Mesodermal cell (in vitro differentiated cells): Measurements from ENCODE around the gene SPR. TPM values are rescaled to one million over a fixed set of nuclear protein-coding genes. Genes with fewer than 3 reads are reported as not detected.

Experiments
- H3K27ac ChIP-seq: 2 replicates; pipeline ENCODE4 v1.7.0; 2013; ENCODE audit warnings: mild to moderate bottlenecking, low read depth, low read length, moderate library complexity; ENCODE audit not compliant: severe bottlenecking
- H3K36me3 ChIP-seq: 2 replicates; pipeline ENCODE4 v1.7.1; 2013; ENCODE audit warnings: mild to moderate bottlenecking, low read length, moderate library complexity; ENCODE audit not compliant: control insufficient read depth, insufficient read depth
- H3K4me1 ChIP-seq: one replicate; pipeline ENCODE4 v1.7.1; 2013; ENCODE audit warnings: mild to moderate bottlenecking, low read length; ENCODE audit not compliant: insufficient read depth, control insufficient read depth, poor library complexity, severe bottlenecking
- H3K4me3 ChIP-seq: 2 replicates; pipeline ENCODE4 v1.7.0; 2013; ENCODE audit warnings: low read length, control low read depth, mild to moderate bottlenecking; ENCODE audit not compliant: insufficient read depth, poor library complexity, severe bottlenecking; ENCODE audit errors: extremely low read depth
- H3K9me3 ChIP-seq: 2 replicates; pipeline ENCODE4 v1.7.1; 2013; ENCODE audit warnings: mild to moderate bottlenecking, low read length, moderate library complexity; ENCODE audit not compliant: control insufficient read depth
- WGBS, 2 experiments: methylation state at CpG; one replicate each; pipeline ENCODE4 v1.1.5; 2013; ENCODE audit warnings: missing lambda C conversion rate in 2 of 2; ENCODE audit not compliant: insufficient coverage in 2 of 2; 5-methylcytosine and 5-hydroxymethylcytosine counted together
- polyA plus RNA-seq, 2 experiments: library from polyadenylated mRNA; stranded (reverse); fragments of 50-300 nt; gene quantifications; one replicate each; pipeline ENCODE4 v1.2.3, GENCODE V29; 2013

The SPR gene
- polyA plus RNA-seq (2013, experiment 1 of 2) = 11.0 TPM
- 9.8 TPM for polyA plus RNA-seq (2013, experiment 2 of 2)

- peaks cover 11% of the 10 kb centered on the region for H3K4me1 ChIP-seq
- no peaks in the 10 kb centered on the region for H3K9me3 ChIP-seq
- H3K36me3 ChIP-seq = peaks cover 5% of the 10 kb centered on the region
- 1% methylated on average over 49 to 76 of the region's 76 CpGs for WGBS, 2 experiments
- H3K27ac ChIP-seq = peak within 1 kb of the TSS; percentile 36
- peak within 1 kb of the TSS; percentile 57 for H3K4me3 ChIP-seq
These were observed at the start of gene SPR for GRCh38 chr2:72887032-72887739. TSS of gene SPR (plus strand) at chr2:72887408. CDS start at chr2:72887433, 25 bp downstream.

- Histone ChIP-seq H3K4me1 (peaks cover 3% of the 10 kb centered on the region), H3K36me3 (no peaks in the 10 kb centered on the region), H3K9me3 (no peaks in the 10 kb centered on the region), H3K27ac (no peak overlapping the region), H3K4me3 (no peak overlapping the region)
- no CpG with 5 or more reads among the region's 2 CpGs for WGBS, 2 experiments
These were observed 47.1 kb upstream of the SPR start for GRCh38 chr2:72840066-72840465.

GRCh38 chr2:72841462-72842125, 45.6 kb upstream of the SPR start:
- H3K4me1 ChIP-seq = peaks cover 3% of the 10 kb centered on the region
- WGBS, 2 experiments = 82 to 95% methylated on average over 3 of the region's 3 CpGs
- no peak overlapping the region for H3K4me3 ChIP-seq
- H3K36me3 ChIP-seq = no peaks in the 10 kb centered on the region
- no peak overlapping the region for H3K27ac ChIP-seq
- no peaks in the 10 kb centered on the region for H3K9me3 ChIP-seq

GRCh38 chr2:72843301-72843700, 43.9 kb upstream of the SPR start:
- Histone ChIP-seq H3K4me3 (no peak overlapping the region), H3K4me1 (peaks cover 6% of the 10 kb centered on the region), H3K9me3 (no peaks in the 10 kb centered on the region), H3K36me3 (no peaks in the 10 kb centered on the region), H3K27ac (no peak overlapping the region)
- WGBS, 2 experiments = 13 to 43% methylated on average over 1 of the region's 2 CpGs

GRCh38 chr2:72846171-72847095, 40.8 kb upstream of the SPR start:
- peaks cover 13% of the 10 kb centered on the region for H3K4me1 ChIP-seq
- H3K27ac ChIP-seq = no peak overlapping the region
- no peaks in the 10 kb centered on the region for H3K9me3 ChIP-seq
- no peaks in the 10 kb centered on the region for H3K36me3 ChIP-seq
- no peak overlapping the region for H3K4me3 ChIP-seq
- WGBS, 2 experiments = 96 to 97% methylated on average over 3 to 4 of the region's 6 CpGs

GRCh38 chr2:72847534-72848315, 39.5 kb upstream of the SPR start:
- H3K36me3 ChIP-seq = no peaks in the 10 kb centered on the region
- H3K4me1 ChIP-seq = peaks cover 18% of the 10 kb centered on the region
- no peak overlapping the region for H3K4me3 ChIP-seq
- no peak overlapping the region for H3K27ac ChIP-seq
- no peaks in the 10 kb centered on the region for H3K9me3 ChIP-seq
- 85 to 93% methylated on average over 1 to 3 of the region's 3 CpGs for WGBS, 2 experiments

- WGBS, 2 experiments = 93 to 100% methylated on average over 3 of the region's 3 CpGs
- peaks cover 18% of the 10 kb centered on the region for H3K4me1 ChIP-seq
- no peak overlapping the region for H3K4me3 ChIP-seq
- no peak overlapping the region for H3K27ac ChIP-seq
- no peaks in the 10 kb centered on the region for H3K36me3 ChIP-seq
- no peaks in the 10 kb centered on the region for H3K9me3 ChIP-seq
These were observed 38.6 kb upstream of the SPR start for GRCh38 chr2:72848436-72849137.

- Histone ChIP-seq H3K4me3 (no peak overlapping the region), H3K9me3 (no peaks in the 10 kb centered on the region), H3K27ac (no peak overlapping the region), H3K4me1 (peaks cover 18% of the 10 kb centered on the region), H3K36me3 (no peaks in the 10 kb centered on the region)
- 80 to 83% methylated on average over 1 of the region's 1 CpG for WGBS, 2 experiments
These were observed 38.1 kb upstream of the SPR start for GRCh38 chr2:72849138-72849462.

GRCh38 chr2:72851333-72851732, 35.9 kb upstream of the SPR start:
- no peaks in the 10 kb centered on the region for H3K9me3 ChIP-seq
- 75 to 79% methylated on average over 5 of the region's 7 CpGs for WGBS, 2 experiments
- no peak overlapping the region for H3K4me3 ChIP-seq
- peak overlapping the region; percentile 73 for H3K27ac ChIP-seq
- H3K4me1 ChIP-seq = peaks cover 18% of the 10 kb centered on the region
- no peaks in the 10 kb centered on the region for H3K36me3 ChIP-seq
